Measurements from ENCODE around the gene PCYOX1L. TPM values are rescaled to one million over a fixed set of nuclear protein-coding genes. Genes with fewer than 3 reads are reported as not detected.

Gene PCYOX1L
- total RNA-seq, 2 experiments from 2014 or later, result 19.9 to 21.0 TPM

- H3K4me1 Mint-ChIP-seq (ENCODE audit: low read depth), result peaks cover 20% of the 10 kb centered on the region
- CTCF ChIA-PET, result interaction anchor here (1.2 to 1.8 kb wide), 3 partner anchors 24 to 30 kb away, joined by 4 read pairs; no protein-coding TSS in a partner anchor
- no peaks in the 10 kb centered on the region for H3K9me3 Mint-ChIP-seq
- no peaks in the 10 kb centered on the region for H3K27me3 Mint-ChIP-seq (ENCODE audit: low read depth)
- no peak for DNase-seq
- intact Hi-C loops (cut with micrococcal nuclease), result loop anchor here (10.0 kb wide), 1 partner anchor 623 kb away; the partner anchor contains the start of gene SLC26A2
- no peak overlapping the region for H3K4me3 Mint-ChIP-seq
- no peak overlapping the region for H3K27ac Mint-ChIP-seq
- H3K36me3 Mint-ChIP-seq (ENCODE audit: low read depth), result peaks cover 11% of the 10 kb centered on the region
Measured at GRCh38 chr5:149341876-149342275, 16.0 kb upstream of the PCYOX1L start.

- intact Hi-C loops (cut with micrococcal nuclease), result loop anchor here (2.0 to 10.0 kb wide), 3 partner anchors 27 to 621 kb away; partner anchors contain the start of genes PPARGC1B and SLC26A2
- no peaks in the 10 kb centered on the region for H3K9me3 Mint-ChIP-seq
- peaks cover 41% of the 10 kb centered on the region for H3K4me1 Mint-ChIP-seq (ENCODE audit: low read depth)
- H3K36me3 Mint-ChIP-seq (ENCODE audit: low read depth), result peaks cover 33% of the 10 kb centered on the region
- CTCF ChIA-PET, result interaction anchor here (0.5 to 2.7 kb wide), 10 partner anchors 10 to 1146 kb away, joined by 3 to 12 read pairs (median 5); partner anchors contain the start of genes ABLIM3 and PCYOX1L
- H3K27me3 Mint-ChIP-seq (ENCODE audit: low read depth), result no peaks in the 10 kb centered on the region
- H3K4me3 Mint-ChIP-seq, result peak overlapping the region; percentile 91
- DNase-seq, result no peak
- H3K27ac Mint-ChIP-seq, result peak overlapping the region; percentile 43
Measured at GRCh38 chr5:149344151-149344550, 13.7 kb upstream of the PCYOX1L start.

- Mint-ChIP-seq H3K27ac (peak within 1 kb of the TSS; percentile 95), H3K36me3 (ENCODE audit: low read depth) (peaks cover 44% of the 10 kb centered on the region), H3K9me3 (no peaks in the 10 kb centered on the region), H3K27me3 (ENCODE audit: low read depth) (no peaks in the 10 kb centered on the region), H3K4me1 (ENCODE audit: low read depth) (peaks cover 52% of the 10 kb centered on the region), H3K4me3 (peak within 1 kb of the TSS; percentile 91)
- intact Hi-C loops (cut with micrococcal nuclease), result loop anchor here (1.0 to 10.0 kb wide), 7 partner anchors 12 to 1067 kb away; partner anchors contain the start of genes CD74, CSNK1A1, PPARGC1B and SLC26A2
- CTCF ChIA-PET, result interaction anchor here (0.9 to 2.7 kb wide), 11 partner anchors 9 to 204 kb away, joined by 3 to 12 read pairs (median 5); partner anchors contain the start of genes ABLIM3 and PCYOX1L
- DNase-seq, result peak; percentile 97
Measured at GRCh38 chr5:149345147-149345891, 12.5 kb upstream of the PCYOX1L start, which contains the start of gene GRPEL2. Gene GRPEL2, plus strand, starts transcription at chr5:149345499. Its CDS starts 41 bp downstream, at chr5:149345540.

- peak; percentile 47 for DNase-seq
- H3K27ac Mint-ChIP-seq, result peak overlapping the region; percentile 95
- H3K9me3 Mint-ChIP-seq, result no peaks in the 10 kb centered on the region
- H3K4me3 Mint-ChIP-seq, result peak overlapping the region; percentile 91
- peaks cover 57% of the 10 kb centered on the region for H3K4me1 Mint-ChIP-seq (ENCODE audit: low read depth)
- intact Hi-C loops (cut with micrococcal nuclease), result loop anchor here (1.0 to 10.0 kb wide), 8 partner anchors 11 to 1066 kb away; partner anchors contain the start of genes CD74, CSNK1A1, PPARGC1B and SLC26A2
- H3K36me3 Mint-ChIP-seq (ENCODE audit: low read depth), result peaks cover 49% of the 10 kb centered on the region
- no peaks in the 10 kb centered on the region for H3K27me3 Mint-ChIP-seq (ENCODE audit: low read depth)
- CTCF ChIA-PET, result interaction anchor here (1.0 to 2.7 kb wide), 7 partner anchors 9 to 204 kb away, joined by 3 to 12 read pairs (median 3); partner anchors contain the start of gene PCYOX1L
Measured at GRCh38 chr5:149345892-149346222, 12.0 kb upstream of the PCYOX1L start.

GRCh38 chr5:149348518-149348917 is 9.3 kb upstream of the PCYOX1L start:
- Mint-ChIP-seq H3K36me3 (ENCODE audit: low read depth) (peaks cover 70% of the 10 kb centered on the region), H3K9me3 (no peaks in the 10 kb centered on the region), H3K4me3 (peak overlapping the region; percentile 91), H3K27me3 (ENCODE audit: low read depth) (no peaks in the 10 kb centered on the region), H3K4me1 (ENCODE audit: low read depth) (peaks cover 78% of the 10 kb centered on the region), H3K27ac (peak overlapping the region; percentile 95)
- no peak for DNase-seq
- CTCF ChIA-PET, result no interaction called here
- intact Hi-C loops (cut with micrococcal nuclease), result loop anchor here (5.0 to 10.0 kb wide), 2 partner anchors 616 to 1064 kb away; partner anchors contain the start of genes CD74 and SLC26A2

- no peak for DNase-seq
- intact Hi-C loops (cut with micrococcal nuclease), result loop anchor here (5.0 to 10.0 kb wide), 2 partner anchors 615 to 1063 kb away; partner anchors contain the start of genes CD74 and SLC26A2
- H3K36me3 Mint-ChIP-seq (ENCODE audit: low read depth), result peaks cover 75% of the 10 kb centered on the region
- no peaks in the 10 kb centered on the region for H3K9me3 Mint-ChIP-seq
- H3K4me1 Mint-ChIP-seq (ENCODE audit: low read depth), result peaks cover 74% of the 10 kb centered on the region
- peak overlapping the region; percentile 60 for H3K27ac Mint-ChIP-seq
- CTCF ChIA-PET, result interaction anchor here (0.5 to 1.2 kb wide), 2 partner anchors 30 to 33 kb away, joined by 3 to 5 read pairs; no protein-coding TSS in a partner anchor
- H3K27me3 Mint-ChIP-seq (ENCODE audit: low read depth), result no peaks in the 10 kb centered on the region
- H3K4me3 Mint-ChIP-seq, result no peak overlapping the region
Measured at GRCh38 chr5:149349382-149349781, 8.5 kb upstream of the PCYOX1L start.

GRCh38 chr5:149352169-149352568 is 5.7 kb upstream of the PCYOX1L start:
- intact Hi-C loops (cut with micrococcal nuclease), result no loop called here
- Mint-ChIP-seq H3K27me3 (ENCODE audit: low read depth) (no peaks in the 10 kb centered on the region), H3K9me3 (no peaks in the 10 kb centered on the region), H3K4me1 (ENCODE audit: low read depth) (peaks cover 83% of the 10 kb centered on the region), H3K36me3 (ENCODE audit: low read depth) (peaks cover 74% of the 10 kb centered on the region), H3K4me3 (no peak overlapping the region), H3K27ac (no peak overlapping the region)
- CTCF ChIA-PET, result interaction anchor here (0.7 to 1.7 kb wide), 4 partner anchors 9 to 199 kb away, joined by 3 to 5 read pairs (median 3); partner anchors contain the start of gene CSNK1A1
- DNase-seq, result no peak

- Mint-ChIP-seq H3K36me3 (ENCODE audit: low read depth) (peaks cover 57% of the 10 kb centered on the region), H3K4me1 (ENCODE audit: low read depth) (peaks cover 74% of the 10 kb centered on the region), H3K27ac (no peak overlapping the region), H3K4me3 (no peak overlapping the region), H3K9me3 (no peaks in the 10 kb centered on the region), H3K27me3 (ENCODE audit: low read depth) (no peaks in the 10 kb centered on the region)
- intact Hi-C loops (cut with micrococcal nuclease), result no loop called here
- DNase-seq, result no peak
- CTCF ChIA-PET, result interaction anchor here (0.7 to 1.9 kb wide), 6 partner anchors 9 to 783 kb away, joined by 3 to 8 read pairs (median 4); partner anchors contain the start of gene GRPEL2
Measured at GRCh38 chr5:149353911-149354310, 3.9 kb upstream of the PCYOX1L start.

GRCh38 chr5:149355688-149356087 is 2.2 kb upstream of the PCYOX1L start:
- CTCF ChIA-PET, result interaction anchor here (1.1 to 5.0 kb wide), 3 partner anchors 10 to 209 kb away, joined by 3 to 51 read pairs (median 12); partner anchors contain the start of gene GRPEL2
- peak overlapping the region; percentile 57 for H3K27ac Mint-ChIP-seq
- H3K4me1 Mint-ChIP-seq (ENCODE audit: low read depth), result peaks cover 76% of the 10 kb centered on the region
- H3K36me3 Mint-ChIP-seq (ENCODE audit: low read depth), result peaks cover 41% of the 10 kb centered on the region
- intact Hi-C loops (cut with micrococcal nuclease), result loop anchor here (5.0 kb wide), 1 partner anchor 1727 kb away; the partner anchor contains the start of gene TNIP1
- H3K4me3 Mint-ChIP-seq, result no peak overlapping the region
- no peak for DNase-seq
- no peaks in the 10 kb centered on the region for H3K27me3 Mint-ChIP-seq (ENCODE audit: low read depth)
- H3K9me3 Mint-ChIP-seq, result no peaks in the 10 kb centered on the region

GRCh38 chr5:149356391-149356790 is 1.5 kb upstream of the PCYOX1L start:
- peak overlapping the region; percentile 6 for H3K4me3 Mint-ChIP-seq

GRCh38 chr5:149358294-149358651 is 427 bp downstream of the PCYOX1L start:
- peak overlapping the region; percentile 90 for H3K27ac Mint-ChIP-seq
- peaks cover 59% of the 10 kb centered on the region for H3K4me1 Mint-ChIP-seq (ENCODE audit: low read depth)
- peaks cover 21% of the 10 kb centered on the region for H3K36me3 Mint-ChIP-seq (ENCODE audit: low read depth)
- H3K9me3 Mint-ChIP-seq, result no peaks in the 10 kb centered on the region
- peak overlapping the region; percentile 95 for H3K4me3 Mint-ChIP-seq
- no peaks in the 10 kb centered on the region for H3K27me3 Mint-ChIP-seq (ENCODE audit: low read depth)
- CTCF ChIA-PET, result interaction anchor here (0.6 to 5.0 kb wide), 9 partner anchors 9 to 260 kb away, joined by 3 to 51 read pairs (median 6); partner anchors contain the start of gene GRPEL2
- intact Hi-C loops (cut with micrococcal nuclease), result loop anchor here (2.0 to 5.0 kb wide), 2 partner anchors 59 to 1724 kb away; partner anchors contain the start of gene TNIP1
- peak; percentile 43 for DNase-seq

More at GRCh38 chr5:149356391-149356790, 1.5 kb upstream of the PCYOX1L start:
- CTCF ChIA-PET, result interaction anchor here (0.6 to 5.0 kb wide), 6 partner anchors 11 to 208 kb away, joined by 3 to 51 read pairs (median 4); partner anchors contain the start of gene GRPEL2
- peak; percentile 38 for DNase-seq
- peak overlapping the region; percentile 57 for H3K27ac Mint-ChIP-seq
- peaks cover 34% of the 10 kb centered on the region for H3K36me3 Mint-ChIP-seq (ENCODE audit: low read depth)
- H3K27me3 Mint-ChIP-seq (ENCODE audit: low read depth), result no peaks in the 10 kb centered on the region
- no peaks in the 10 kb centered on the region for H3K9me3 Mint-ChIP-seq
- peaks cover 73% of the 10 kb centered on the region for H3K4me1 Mint-ChIP-seq (ENCODE audit: low read depth)
- intact Hi-C loops (cut with micrococcal nuclease), result loop anchor here (5.0 kb wide), 1 partner anchor 1726 kb away; the partner anchor contains the start of gene TNIP1
